Testis (tissue), 5 donors: Measurements from ENCODE around the gene MON2. TPM values are rescaled to one million over a fixed set of nuclear protein-coding genes. Genes with fewer than 3 reads are reported as not detected.

Source experiments
- DNase-seq: peaks from one replicate; pipeline ENCODE4 v3.0.0-alpha.2; 2019
- H3K27ac ChIP-seq, 2 donors: fragments of 200-600 bp; sonication (generic); one replicate each; pipeline ENCODE4 v1.5.1; 2019
- H3K27me3 ChIP-seq: fragments of 200-600 bp; sonication (generic); one replicate; pipeline ENCODE4 v1.5.1; 2019
- H3K36me3 ChIP-seq: fragments of 200-600 bp; sonication (generic); one replicate; pipeline ENCODE4 v1.5.1; 2017; ENCODE audit warnings: low read depth; ENCODE audit errors: missing control alignments
- H3K4me1 ChIP-seq: fragments of 200-600 bp; sonication (generic); one replicate; pipeline ENCODE4 v1.5.1; 2019
- H3K4me3 ChIP-seq, 2 donors: fragments of 200-600 bp; sonication (generic); one replicate each; pipeline ENCODE4 v1.5.1; 2017 to 2019
- H3K9me3 ChIP-seq: fragments of 200-600 bp; sonication (generic); one replicate; pipeline ENCODE4 v1.5.1; 2017
- CTCF ChIP-seq, 3 experiments: fragments of 450-650 bp in 2 of 3; fragments of 200-600 bp in 1 of 3; sonication (generic) in 1 of 3; IDR thresholded peaks; one replicate each; pipeline ENCODE4 v1.5.1; 2016 to 2019; ENCODE audit warnings: antibody characterized with exemption in 3 of 3, mild to moderate bottlenecking in 2 of 3, moderate library complexity in 1 of 3
- POLR2A ChIP-seq: fragments of 450-650 bp; IDR thresholded peaks from one replicate; pipeline ENCODE4 v1.6.1; 2017; ENCODE audit warnings: antibody characterized with exemption, mild to moderate bottlenecking, moderate library complexity
- WGBS, 2 donors: methylation state at CpG; one replicate each; pipeline ENCODE4 v1.1.5; 2018; 5-methylcytosine and 5-hydroxymethylcytosine counted together
- intact Hi-C: fragments of 100-400 bp; cut with DNase I; formaldehyde crosslinking; loops from one replicate; pipeline ENCODE4 v1.15.1; 2023; ENCODE audit warnings: low total_unique reads
- long read RNA-seq, 2 donors: transcript quantifications; one replicate each; lab custom pipeline, GENCODE V29; 2026
- polyA plus RNA-seq: library from polyadenylated mRNA; stranded (reverse); fragments of 350-450 nt; fragmentation: Illumina TruSeq; extraction: RNeasy Lipid Tissue Mini Kit (QIAGEN cat#74804); gene quantifications from one replicate; pipeline ENCODE4 v1.2.3, GENCODE V29; 2014; ENCODE audit warnings: low read depth, low replicate concordance; ENCODE audit not compliant: insufficient read depth
- total RNA-seq, 2 donors: library from RNA; depleted of rRNA; stranded (reverse); fragments of >200 nt; gene quantifications; one replicate each; pipeline ENCODE4 v1.2.3, GENCODE V29; 2016

The MON2 gene, protein sequence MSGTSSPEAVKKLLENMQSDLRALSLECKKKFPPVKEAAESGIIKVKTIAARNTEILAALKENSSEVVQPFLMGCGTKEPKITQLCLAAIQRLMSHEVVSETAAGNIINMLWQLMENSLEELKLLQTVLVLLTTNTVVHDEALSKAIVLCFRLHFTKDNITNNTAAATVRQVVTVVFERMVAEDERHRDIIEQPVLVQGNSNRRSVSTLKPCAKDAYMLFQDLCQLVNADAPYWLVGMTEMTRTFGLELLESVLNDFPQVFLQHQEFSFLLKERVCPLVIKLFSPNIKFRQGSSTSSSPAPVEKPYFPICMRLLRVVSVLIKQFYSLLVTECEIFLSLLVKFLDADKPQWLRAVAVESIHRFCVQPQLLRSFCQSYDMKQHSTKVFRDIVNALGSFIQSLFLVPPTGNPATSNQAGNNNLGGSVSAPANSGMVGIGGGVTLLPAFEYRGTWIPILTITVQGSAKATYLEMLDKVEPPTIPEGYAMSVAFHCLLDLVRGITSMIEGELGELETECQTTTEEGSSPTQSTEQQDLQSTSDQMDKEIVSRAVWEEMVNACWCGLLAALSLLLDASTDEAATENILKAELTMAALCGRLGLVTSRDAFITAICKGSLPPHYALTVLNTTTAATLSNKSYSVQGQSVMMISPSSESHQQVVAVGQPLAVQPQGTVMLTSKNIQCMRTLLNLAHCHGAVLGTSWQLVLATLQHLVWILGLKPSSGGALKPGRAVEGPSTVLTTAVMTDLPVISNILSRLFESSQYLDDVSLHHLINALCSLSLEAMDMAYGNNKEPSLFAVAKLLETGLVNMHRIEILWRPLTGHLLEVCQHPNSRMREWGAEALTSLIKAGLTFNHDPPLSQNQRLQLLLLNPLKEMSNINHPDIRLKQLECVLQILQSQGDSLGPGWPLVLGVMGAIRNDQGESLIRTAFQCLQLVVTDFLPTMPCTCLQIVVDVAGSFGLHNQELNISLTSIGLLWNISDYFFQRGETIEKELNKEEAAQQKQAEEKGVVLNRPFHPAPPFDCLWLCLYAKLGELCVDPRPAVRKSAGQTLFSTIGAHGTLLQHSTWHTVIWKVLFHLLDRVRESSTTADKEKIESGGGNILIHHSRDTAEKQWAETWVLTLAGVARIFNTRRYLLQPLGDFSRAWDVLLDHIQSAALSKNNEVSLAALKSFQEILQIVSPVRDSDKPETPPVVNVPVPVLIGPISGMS (N-terminal part only)
- total RNA-seq: 10 to 100 TPM; 90.1 to 98.4 TPM
- 22.8 TPM for polyA plus RNA-seq
- long read RNA-seq, donor 1, partial matches to known transcripts: 7 of 9 reads
- long read RNA-seq, donor 1, other reads (novel, unspliced or antisense): 0 of 9 reads
- long read RNA-seq, donor 2, partial matches to known transcripts: 0 of 1 reads
- long read RNA-seq, donor 2, other reads (novel, unspliced or antisense): 0 of 1 reads

- Histone ChIP-seq H3K27ac (peak within 1 kb of the TSS; percentile 91), H3K27me3 (no peaks in the 10 kb centered on the region), H3K9me3 (no peaks in the 10 kb centered on the region), H3K4me1 (peaks cover 6% of the 10 kb centered on the region), H3K4me3 (peak within 1 kb of the TSS; percentile 88 to 91), H3K36me3 (no peaks in the 10 kb centered on the region)
- WGBS, 2 donors: 0% methylated on average over 29 to 55 of the region's 62 CpGs
- no peak for TF ChIP-seq POLR2A
- TF ChIP-seq CTCF (IDR thresholded peaks at IDR 0.05): no peak
- DNase-seq: peak; percentile 92
- intact Hi-C loops: no loop called here
Observed at GRCh38 chr12:62466594-62467491, at the start of gene MON2. Gene MON2 (plus strand): TSS chr12:62466826. CDS start chr12:62467208, 382 bp downstream.

DNA sequence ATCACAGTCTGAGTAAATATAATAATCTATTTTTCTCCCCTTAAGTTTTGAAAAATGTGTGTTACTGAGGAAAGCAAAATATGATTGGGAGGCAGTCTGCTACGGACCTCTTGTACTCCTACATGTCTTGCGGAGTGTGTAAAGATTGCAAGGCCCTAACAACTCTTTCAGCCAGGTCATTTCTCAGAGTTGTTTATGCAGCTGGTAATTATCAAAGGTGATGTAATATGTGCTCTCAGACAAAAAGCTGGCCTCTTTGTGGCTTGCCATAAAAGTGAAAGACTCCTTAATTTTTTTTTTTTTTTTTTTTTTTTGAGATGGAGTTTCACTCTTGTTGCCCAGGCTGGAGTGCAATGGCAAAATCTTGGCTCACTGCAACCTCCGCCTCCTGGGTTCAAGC is 40.5 kb upstream of the MON2 start:
- no peak for DNase-seq
- Histone ChIP-seq H3K27me3 (no peaks in the 10 kb centered on the region), H3K9me3 (no peaks in the 10 kb centered on the region), H3K4me3 (no peak overlapping the region), H3K4me1 (no peaks in the 10 kb centered on the region), H3K36me3 (no peaks in the 10 kb centered on the region), H3K27ac (no peak overlapping the region)
- TF ChIP-seq CTCF (IDR thresholded peaks at IDR 0.05) (no peak), POLR2A (no peak)
- WGBS, 2 donors: 68 to 70% methylated on average over 3 of the region's 3 CpGs
- intact Hi-C loops: no loop called here

GRCh38 chr12:62429457-62429856 is 37.2 kb upstream of the MON2 start:
- Histone ChIP-seq H3K27ac (no peak overlapping the region), H3K9me3 (no peaks in the 10 kb centered on the region), H3K4me1 (no peaks in the 10 kb centered on the region), H3K36me3 (no peaks in the 10 kb centered on the region), H3K27me3 (no peaks in the 10 kb centered on the region), H3K4me3 (no peak overlapping the region)
- TF ChIP-seq CTCF (IDR thresholded peaks at IDR 0.05) (no peak), POLR2A (no peak)
- intact Hi-C loops: no loop called here
- DNase-seq: no peak
